GM08714 (cell line): Measurements from ENCODE around the gene XPC.
"Not testable (repeated sequence)": the region's sequence is repeated elsewhere in the genome, so short reads cannot be mapped to it uniquely, and the experiment has no call there.

ENCODE experiments used
- H3K4me3 ChIP-seq: fragments of 200-500 bp; sonication (Bioruptor generic); 2 replicates; pipeline ENCODE4 v1.5.1; 2014; ENCODE audit warnings: mild to moderate bottlenecking, low read length, inconsistent platforms
- ZNF274 ChIP-seq: IDR thresholded peaks from 2 replicates; pipeline ENCODE4 v1.6.1; 2012; ENCODE audit warnings: mild to moderate bottlenecking, low read depth, low read length

The XPC gene

DNA sequence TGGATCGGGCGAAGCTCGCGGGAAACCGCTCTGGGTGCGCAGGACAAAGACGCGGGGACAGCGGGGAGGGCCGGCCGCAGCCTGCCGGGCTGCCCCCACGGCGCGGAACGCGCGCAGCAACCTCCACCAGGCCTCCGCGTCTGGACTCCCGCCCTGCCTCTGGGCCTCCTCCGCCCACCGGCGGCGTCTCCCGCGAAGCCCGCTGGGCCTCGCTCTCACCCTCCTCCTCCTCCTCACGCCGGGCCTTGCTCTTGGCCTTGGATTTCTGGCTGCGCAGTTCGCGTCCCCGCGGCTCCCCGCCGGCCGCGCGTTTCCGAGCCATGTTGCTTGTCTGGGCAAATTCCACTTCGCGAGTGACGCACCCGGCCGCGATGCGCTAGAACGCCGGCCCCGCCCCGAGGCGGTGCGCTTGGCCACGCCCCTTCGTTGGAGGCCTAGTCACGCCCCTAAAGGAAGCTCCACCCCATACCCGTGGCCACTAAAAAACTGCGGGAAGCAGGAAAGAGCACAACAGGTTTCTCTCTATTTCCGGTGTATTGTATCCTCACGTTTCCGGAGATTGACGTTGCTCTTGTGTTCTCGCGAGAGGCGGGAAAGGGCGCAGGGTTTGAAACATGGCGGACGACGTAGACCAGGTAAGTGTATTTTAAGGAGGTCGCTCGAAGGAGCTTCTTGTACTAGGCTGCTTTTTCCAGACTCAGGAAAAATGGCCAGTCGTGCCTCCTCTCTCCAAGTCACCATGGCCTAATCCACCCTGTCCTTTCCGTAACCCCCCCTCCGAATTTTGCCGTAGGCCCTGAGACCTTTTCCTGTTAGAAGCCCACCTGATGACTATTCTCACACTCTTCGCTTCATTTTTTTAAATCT is at the start of gene XPC, which contains the start of gene LSM3:
Gene XPC (minus strand): TSS at position 355 of the 867 bp plus-strand sequence. CDS start 33 bp downstream, at position 322.
Gene LSM3 (plus strand): TSS at position 571 of the 867 bp plus-strand sequence. CDS start 44 bp downstream, at position 615.
- no peak for TF ChIP-seq ZNF274
- peak within 1 kb of the TSS; percentile 99 for H3K4me3 ChIP-seq

DNA sequence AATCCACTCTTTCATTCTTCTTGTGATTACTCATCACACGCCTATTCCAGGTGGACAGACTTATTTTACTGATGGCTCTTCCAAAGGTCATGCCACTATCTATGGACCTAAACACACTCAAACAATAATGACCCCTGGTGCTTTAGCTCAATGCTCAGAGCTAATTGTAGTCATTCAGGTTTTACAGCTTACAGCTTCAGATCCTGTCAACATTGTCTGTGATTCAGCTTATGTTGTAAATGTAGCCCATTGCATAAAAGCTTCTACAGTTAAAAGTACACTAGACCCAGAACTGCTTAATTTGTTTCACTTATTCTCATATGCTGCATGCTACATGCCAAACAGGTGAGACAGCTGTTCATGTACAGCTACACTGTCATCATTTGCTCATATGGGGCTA is 49.5 kb upstream of the XPC start:
- H3K4me3 ChIP-seq, result no peak overlapping the region
- no peak for TF ChIP-seq ZNF274

DNA sequence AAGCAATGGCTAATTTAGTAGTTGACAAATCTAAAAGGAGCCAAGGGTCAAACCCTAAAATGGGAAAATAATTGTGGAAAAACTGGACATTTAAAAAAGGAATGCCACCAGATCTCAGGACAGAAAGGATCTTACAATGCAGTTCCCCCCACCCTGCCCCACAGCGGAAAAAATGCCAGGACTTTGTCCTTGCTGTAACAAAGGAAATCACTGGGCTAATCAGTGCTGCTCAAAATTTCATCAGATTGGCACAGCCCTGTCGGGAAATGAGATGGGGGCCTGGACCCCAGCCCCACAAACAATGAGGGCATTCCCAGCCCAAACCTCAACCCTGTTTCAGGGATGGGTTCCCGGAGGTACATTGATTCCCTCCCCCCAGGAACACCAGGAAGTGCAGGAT is 48.0 kb upstream of the XPC start:
- H3K4me3 ChIP-seq, result not testable (repeated sequence)

DNA sequence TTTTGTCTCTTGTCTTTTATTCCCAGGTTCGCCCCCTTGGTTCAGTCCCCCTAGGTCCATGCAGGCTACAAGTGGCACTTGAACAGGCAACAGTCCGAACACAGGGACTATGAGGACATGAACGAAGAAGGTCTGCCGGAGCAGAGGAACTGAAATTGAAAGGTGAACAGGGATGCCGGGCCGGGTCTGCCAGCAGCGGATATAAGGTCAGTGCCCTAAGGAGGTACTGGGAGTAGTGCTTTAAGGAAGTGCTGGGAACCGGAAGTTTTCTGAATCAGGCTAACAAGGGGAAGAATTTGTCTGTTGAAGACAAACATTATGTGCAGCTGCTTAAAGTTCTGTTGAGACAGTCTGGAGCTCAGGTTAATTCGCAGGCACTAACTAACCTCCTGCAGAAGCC is 47.0 kb upstream of the XPC start:
- H3K4me3 ChIP-seq, result no peak overlapping the region
- TF ChIP-seq ZNF274, result no peak

DNA sequence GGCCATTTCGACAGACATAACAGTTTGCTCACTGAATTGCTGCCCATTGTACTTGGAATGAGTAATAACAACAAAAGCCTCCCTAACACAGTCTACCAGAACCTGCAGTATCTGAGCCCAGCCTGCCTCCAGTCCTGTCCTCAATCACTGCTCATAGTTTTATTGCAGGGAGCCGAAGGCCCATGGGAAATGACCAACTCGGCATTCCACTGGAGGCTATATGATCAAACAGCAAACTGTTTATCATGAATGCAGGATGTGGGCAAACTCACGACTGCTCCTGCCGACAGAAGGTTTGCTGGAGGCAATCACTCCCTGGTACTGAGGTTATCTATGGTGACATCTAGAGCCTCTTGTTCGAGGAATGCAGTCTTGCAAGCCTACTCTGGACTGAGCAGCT is 46.5 kb upstream of the XPC start:
- no peak for TF ChIP-seq ZNF274

DNA sequence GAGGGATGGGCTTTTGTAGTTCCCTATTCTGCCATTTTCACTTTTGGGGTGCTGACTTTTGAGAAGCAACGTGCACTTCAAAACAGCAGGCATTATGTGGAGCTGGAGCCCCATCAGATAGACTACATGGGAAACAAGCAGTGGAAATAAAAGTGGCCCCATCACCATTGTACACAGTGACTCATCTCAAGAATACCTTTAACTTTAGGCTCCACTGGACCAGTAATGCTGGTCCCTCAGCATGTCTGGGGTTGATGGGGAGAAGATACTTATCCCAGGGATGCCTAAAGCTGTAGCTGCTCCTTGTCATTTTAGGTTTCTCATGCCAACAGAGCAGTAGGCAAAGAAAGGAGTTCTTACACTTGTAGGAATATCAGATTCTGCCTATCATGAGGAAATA is 45.2 kb upstream of the XPC start:
- H3K4me3 ChIP-seq, result no peak overlapping the region
- no peak for TF ChIP-seq ZNF274

More for the DNA sequence above, 46.5 kb upstream of the XPC start:
- no peak overlapping the region for H3K4me3 ChIP-seq

DNA sequence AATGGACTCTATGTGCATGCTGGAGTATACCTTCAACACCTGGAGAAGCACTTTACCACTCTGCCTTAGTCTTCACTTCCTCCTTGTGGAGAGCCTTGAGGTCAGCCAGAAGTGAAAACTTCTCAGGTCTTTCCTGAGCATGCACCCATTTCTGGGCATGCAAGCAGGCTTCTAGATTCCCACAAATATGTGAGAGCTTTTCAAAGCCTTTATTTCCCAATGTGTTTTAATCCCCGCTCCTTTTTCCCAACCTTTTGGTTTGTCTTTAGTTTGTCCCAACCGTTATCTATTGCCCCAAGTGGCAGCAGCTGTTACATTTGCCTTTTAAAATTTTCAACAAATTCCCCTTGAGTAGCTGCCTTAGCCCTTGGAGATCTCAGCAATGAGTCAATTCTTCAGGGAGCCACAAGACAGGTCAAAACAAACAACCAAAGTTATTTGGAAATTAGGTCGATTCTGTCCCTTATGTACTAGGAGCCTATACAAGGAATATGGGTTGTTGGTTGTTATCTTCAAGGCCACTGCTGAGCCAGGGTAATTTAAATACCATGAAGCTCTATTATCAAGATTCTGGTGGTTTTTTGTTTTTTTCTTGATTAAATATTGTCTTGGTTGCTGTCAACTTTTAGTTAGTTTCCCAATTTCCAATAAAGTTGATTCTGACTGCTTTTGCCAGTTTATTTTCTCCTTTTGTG is 44.6 kb upstream of the XPC start:
- no peak overlapping the region for H3K4me3 ChIP-seq
- no peak for TF ChIP-seq ZNF274

DNA sequence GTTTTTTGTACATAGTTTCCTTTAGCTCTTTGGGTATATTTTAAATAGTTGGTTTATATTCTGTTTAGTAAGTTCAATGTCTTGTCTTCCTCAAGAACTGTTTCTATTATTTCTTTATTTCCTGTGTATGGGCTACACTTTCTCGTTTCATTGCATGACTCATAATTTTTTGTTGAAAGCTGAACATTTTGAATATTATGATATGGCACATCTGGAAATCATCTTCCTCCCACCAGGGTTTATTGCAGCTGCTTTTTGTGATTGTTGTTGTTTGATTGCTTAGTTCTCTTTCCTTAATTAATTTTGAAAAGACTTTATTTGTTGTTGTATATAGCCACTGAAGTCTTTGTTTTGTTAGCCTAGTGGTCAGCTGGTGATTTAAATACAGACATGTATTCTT is 44.1 kb upstream of the XPC start:
- TF ChIP-seq ZNF274, result no peak
- H3K4me3 ChIP-seq, result no peak overlapping the region

DNA sequence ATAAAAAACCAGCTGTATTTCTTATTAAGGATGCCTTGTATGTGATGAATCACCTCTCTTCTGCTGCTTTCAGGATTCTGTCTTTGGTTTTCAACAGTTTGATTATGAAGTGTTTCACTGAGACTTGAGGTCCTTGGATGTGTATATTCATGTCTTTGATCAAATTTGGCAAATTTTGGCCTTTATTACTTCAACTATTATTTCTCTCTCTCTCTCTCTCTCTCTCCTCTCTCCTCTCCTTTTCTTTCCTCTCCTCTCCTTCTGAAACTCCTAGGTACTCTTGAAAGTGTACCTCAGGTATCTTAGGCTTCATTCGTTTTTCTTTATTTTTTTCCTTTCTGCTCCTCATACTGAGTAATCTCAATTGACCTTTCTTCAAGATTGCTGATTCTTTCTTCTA is 43.5 kb upstream of the XPC start:
- TF ChIP-seq ZNF274, result no peak
- H3K4me3 ChIP-seq, result no peak overlapping the region

DNA sequence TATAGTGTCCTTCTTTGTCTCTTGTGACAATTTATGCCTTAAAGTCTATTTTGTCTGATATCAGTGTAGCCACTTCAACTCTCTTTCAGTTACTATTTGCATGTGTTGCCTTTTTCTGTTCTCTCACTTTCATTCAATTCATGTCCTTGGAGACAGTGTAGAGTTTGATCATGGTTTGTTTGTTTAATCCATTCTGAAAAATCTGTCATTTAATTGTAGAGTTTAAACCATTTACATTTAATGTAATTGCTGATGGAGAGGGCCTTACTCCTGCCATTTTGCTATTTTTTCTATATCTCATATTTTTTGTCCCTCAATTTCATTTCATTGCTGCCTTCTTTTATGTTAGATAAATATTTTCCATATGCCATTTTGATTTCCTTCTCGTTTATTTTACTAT is 42.5 kb upstream of the XPC start:
- H3K4me3 ChIP-seq, result no peak overlapping the region
- TF ChIP-seq ZNF274, result no peak

DNA sequence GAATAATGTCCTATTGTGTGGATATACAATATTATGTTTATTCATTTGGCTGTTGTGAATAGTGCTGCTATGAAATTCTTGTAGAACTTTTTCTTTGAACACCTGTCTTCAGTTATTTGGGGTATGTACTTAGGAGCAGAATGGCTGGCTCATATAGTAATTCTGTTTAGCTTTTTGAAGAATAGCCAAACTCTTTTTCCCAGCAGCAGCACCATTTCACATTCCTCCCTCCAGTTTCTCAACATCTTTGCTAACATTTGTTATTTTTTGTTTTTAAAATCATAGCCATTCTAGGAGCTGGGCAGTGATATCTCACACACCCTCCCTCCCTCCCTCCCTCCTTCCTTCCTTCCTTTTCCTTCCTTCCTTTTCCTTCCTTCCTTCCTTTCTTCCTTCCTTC is 40.0 kb upstream of the XPC start:
- no peak overlapping the region for H3K4me3 ChIP-seq
- TF ChIP-seq ZNF274, result no peak

DNA sequence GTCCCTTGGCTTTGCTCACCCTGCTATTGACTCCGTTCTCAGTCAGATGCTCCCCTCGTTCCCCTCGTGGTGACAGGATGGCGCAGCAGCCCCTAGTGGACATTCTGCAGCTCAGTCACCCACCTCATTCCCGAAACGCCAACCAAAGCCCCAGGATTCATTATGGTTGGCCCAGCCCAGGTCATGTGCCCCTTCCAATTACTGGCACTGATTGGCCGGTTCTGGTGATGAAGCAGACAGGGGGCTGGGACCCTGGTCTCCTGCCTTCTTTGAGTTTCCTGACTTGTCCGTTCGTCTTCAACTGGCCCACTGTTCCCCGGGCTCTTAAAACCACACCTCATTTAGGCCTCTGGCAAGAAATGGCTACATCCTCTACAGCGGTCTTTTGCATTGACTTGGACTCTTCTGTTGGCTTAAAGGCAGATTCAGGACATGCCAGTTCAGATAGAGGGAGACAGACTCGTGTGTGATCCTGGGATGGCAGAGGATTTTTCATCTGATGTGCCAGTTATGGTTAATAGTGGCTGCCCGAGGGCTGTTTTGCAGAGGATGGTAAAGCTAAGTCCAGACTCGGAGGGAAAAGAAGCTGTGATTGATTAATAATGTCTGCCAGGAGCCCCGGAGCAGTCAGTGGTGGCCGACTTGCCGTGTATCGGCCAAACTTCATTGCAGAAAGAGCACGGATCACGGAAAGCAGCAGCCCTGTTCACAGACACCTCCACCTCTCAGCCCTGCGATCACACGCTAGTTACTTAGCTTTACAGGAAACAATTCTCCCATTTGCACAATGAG is 38.1 kb upstream of the XPC start:
- TF ChIP-seq ZNF274, result no peak
- no peak overlapping the region for H3K4me3 ChIP-seq

DNA sequence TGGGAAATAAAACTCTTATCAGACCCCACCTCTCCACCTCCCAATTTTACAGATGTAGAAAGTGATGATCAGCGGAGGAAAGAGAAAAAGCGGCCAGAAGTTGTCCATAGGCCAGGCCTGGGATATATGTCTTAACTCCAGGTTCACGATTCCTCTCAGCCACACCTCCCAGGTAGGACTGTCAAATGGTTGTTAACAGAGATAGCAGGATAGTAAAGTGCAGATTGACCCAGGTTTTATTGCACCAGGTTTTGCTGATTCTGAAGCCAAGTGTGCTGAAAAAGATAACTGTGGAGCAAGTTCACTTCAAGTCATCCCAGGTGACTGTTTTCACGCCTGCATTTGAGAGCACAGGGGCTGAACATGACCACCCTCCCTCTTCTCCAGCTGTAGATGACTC is 36.4 kb upstream of the XPC start:
- no peak for TF ChIP-seq ZNF274
- H3K4me3 ChIP-seq, result no peak overlapping the region

DNA sequence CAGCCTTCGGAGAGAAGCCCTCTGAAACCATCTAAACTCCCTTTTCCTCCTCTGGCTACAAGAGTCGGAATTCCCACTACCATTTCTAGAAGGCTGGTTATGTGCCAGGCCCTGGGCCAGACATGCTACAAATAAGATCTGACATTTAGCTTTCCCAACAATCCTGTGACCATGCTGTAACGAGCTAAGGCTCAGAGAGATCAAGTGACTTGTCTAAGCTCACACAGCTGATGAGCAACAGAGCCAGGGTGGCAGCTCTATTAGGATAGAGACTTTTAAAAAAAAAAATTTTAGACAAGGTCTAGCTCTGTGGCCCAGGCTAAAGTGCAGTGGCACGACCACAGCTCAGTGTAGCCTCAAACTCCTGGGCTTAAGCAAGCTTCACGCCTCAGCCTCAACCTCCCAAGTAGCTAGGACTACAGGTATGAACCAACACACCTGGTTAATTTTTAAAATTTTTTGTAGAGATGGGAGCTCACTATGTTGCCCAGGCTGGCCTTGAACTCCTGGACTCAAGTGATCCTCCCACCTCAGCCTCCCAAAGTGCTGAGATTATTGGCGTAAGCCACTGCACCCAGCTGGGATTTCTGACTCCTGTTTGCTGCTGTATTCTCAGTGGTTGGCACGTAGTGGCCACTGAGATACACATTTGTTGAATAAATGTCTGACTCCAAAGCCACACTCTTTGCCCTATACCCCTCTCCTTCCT is 34.8 kb upstream of the XPC start:
- TF ChIP-seq ZNF274, result no peak
- H3K4me3 ChIP-seq, result no peak overlapping the region
